Peyer's patch (tissue), 4 donors: ENCODE measurements around the gene OSBPL10.

ENCODE experiments used
- POLR2A ChIP-seq, 2 donors: fragments of 450-650 bp; IDR thresholded peaks; one replicate each; pipeline ENCODE4 v1.5.1; 2017; ENCODE audit warnings: antibody characterized with exemption in 2 of 2, mild to moderate bottlenecking in 2 of 2, moderate library complexity in 2 of 2
- TF ChIP-seq, protein P1 (sequence below), 6 experiments: fragments of 450-650 bp in 4 of 6; fragments of 200-600 bp in 2 of 6; sonication (generic) in 1 of 6; IDR thresholded peaks; one replicate each; pipeline ENCODE4 v1.5.1; 2017 to 2019; ENCODE audit warnings: antibody characterized with exemption in 6 of 6, mild to moderate bottlenecking in 3 of 6, moderate library complexity in 1 of 6

DNA sequence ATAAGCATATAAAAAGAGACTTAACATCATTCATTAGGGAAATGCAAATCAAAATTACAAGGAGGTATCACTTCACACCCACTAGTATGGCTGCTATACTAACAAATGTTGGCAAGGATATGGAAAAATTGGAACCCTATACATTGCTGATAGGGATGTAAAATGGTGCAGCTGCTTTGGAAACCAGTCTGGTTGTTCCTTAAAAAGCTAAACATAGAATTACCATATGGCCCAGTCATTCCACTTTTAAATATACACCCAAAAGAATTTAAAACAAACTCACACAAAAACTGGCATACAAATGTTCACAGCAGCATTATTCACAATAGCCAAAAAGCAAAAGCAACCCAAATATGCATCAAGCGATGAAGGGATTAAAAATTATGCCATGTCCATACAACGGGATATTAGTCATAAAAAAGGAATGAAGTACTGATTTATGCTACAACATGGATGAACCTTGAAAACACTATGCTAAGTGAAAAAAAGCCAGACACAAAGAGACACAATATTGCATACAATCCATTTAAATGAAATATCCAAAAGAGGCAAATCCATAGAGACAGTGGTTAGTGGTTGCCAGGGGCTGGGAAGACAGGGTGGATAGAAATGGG lies 118.3 kb downstream of the OSBPL10 start:
- TF ChIP-seq, protein P1, sequence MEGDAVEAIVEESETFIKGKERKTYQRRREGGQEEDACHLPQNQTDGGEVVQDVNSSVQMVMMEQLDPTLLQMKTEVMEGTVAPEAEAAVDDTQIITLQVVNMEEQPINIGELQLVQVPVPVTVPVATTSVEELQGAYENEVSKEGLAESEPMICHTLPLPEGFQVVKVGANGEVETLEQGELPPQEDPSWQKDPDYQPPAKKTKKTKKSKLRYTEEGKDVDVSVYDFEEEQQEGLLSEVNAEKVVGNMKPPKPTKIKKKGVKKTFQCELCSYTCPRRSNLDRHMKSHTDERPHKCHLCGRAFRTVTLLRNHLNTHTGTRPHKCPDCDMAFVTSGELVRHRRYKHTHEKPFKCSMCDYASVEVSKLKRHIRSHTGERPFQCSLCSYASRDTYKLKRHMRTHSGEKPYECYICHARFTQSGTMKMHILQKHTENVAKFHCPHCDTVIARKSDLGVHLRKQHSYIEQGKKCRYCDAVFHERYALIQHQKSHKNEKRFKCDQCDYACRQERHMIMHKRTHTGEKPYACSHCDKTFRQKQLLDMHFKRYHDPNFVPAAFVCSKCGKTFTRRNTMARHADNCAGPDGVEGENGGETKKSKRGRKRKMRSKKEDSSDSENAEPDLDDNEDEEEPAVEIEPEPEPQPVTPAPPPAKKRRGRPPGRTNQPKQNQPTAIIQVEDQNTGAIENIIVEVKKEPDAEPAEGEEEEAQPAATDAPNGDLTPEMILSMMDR (IDR thresholded peaks at IDR 0.05), result no peak
- no peak for TF ChIP-seq POLR2A (IDR thresholded peaks at IDR 0.05)
